PC-3 (cell line): ENCODE measurements around the gene UGGT2. TPM values are rescaled to one million over a fixed set of nuclear protein-coding genes. Genes with fewer than 3 reads are reported as not detected.

Experiments used
- ATAC-seq: fragments of 200-7000 bp; cut with Tn5 transposase; 2 replicates; pipeline ENCODE4 v1.9.1; 2020; ENCODE audit warnings: mild to moderate bottlenecking, moderate library complexity
- BruUV-seq: library from RNA; stranded (reverse); fragments of 400-500 nt; replicated peaks from 2 replicates; lab custom pipeline; 2021; lab: Mats Ljungman, UMichigan
- CTCF ChIA-PET: fragments of 300-600 bp; sonication (Branson Sonifier 250); formaldehyde crosslinking; loops from one replicate; lab custom pipeline; 2022; ENCODE audit warnings: antibody characterized with exemption; lab: Charles Lee
- POLR2A ChIA-PET: fragments of 300-600 bp; sonication (Branson Sonifier 250); formaldehyde crosslinking; loops from one replicate; lab custom pipeline; 2022; ENCODE audit warnings: antibody characterized with exemption; ENCODE audit not compliant: unreplicated experiment; lab: Charles Lee
- DNase-seq: peaks from one replicate; pipeline ENCODE4 v3.0.0-alpha.2; 2015
- H2AFZ ChIP-seq: fragments of 300-600 bp; sonication (generic); 2 replicates; pipeline ENCODE4 v1.6.0; 2016; ENCODE audit warnings: antibody characterized with exemption, low read length
- H3F3A ChIP-seq: fragments of 300-600 bp; sonication (generic); one replicate; pipeline ENCODE4 v1.6.0; 2017; ENCODE audit warnings: antibody characterized with exemption, low read length, control low read depth, mild to moderate bottlenecking; ENCODE audit not compliant: unreplicated experiment
- H3K27ac ChIP-seq: fragments of 300-600 bp; sonication (generic); 2 replicates; pipeline ENCODE4 v1.5.1; 2016; ENCODE audit warnings: mild to moderate bottlenecking, low read length
- H3K27me3 ChIP-seq: fragments of 300-600 bp; sonication (generic); 2 replicates; pipeline ENCODE4 v1.6.1; 2016; ENCODE audit warnings: low read length, mixed read lengths
- H3K36me3 ChIP-seq: fragments of 300-600 bp; sonication (generic); 2 replicates; pipeline ENCODE4 v1.6.1; 2016; ENCODE audit warnings: low read depth, mixed run types, low read length, mixed read lengths
- H3K4me1 ChIP-seq: fragments of 300-600 bp; sonication (generic); 2 replicates; pipeline ENCODE4 v1.5.1; 2016; ENCODE audit warnings: low read length; ENCODE audit not compliant: insufficient read depth
- H3K4me2 ChIP-seq: fragments of 300-600 bp; sonication (generic); 2 replicates; pipeline ENCODE4 v1.6.0; 2016; ENCODE audit warnings: low read length
- H3K4me3 ChIP-seq: fragments of 300-600 bp; sonication (generic); 2 replicates; pipeline ENCODE4 v1.5.1; 2016; ENCODE audit warnings: mild to moderate bottlenecking, low read length, mixed read lengths
- H3K79me2 ChIP-seq: fragments of 300-600 bp; sonication (generic); 2 replicates; pipeline ENCODE4 v1.6.1; 2017; ENCODE audit warnings: low read length, mixed read lengths
- H3K9ac ChIP-seq: fragments of 300-600 bp; sonication (generic); 2 replicates; pipeline ENCODE4 v1.6.0; 2016; ENCODE audit warnings: mild to moderate bottlenecking, low read length
- H3K9me2 ChIP-seq: fragments of 300-600 bp; sonication (generic); replicated peaks from 2 replicates; pipeline ENCODE4 v1.6.1; 2016; ENCODE audit warnings: mixed run types, low read length, mixed read lengths
- H3K9me3 ChIP-seq: fragments of 300-600 bp; sonication (generic); 2 replicates; pipeline ENCODE4 v1.6.1; 2016; ENCODE audit warnings: low read length, mixed read lengths
- H4K20me1 ChIP-seq: fragments of 300-600 bp; sonication (generic); 2 replicates; pipeline ENCODE4 v1.6.1; 2016; ENCODE audit warnings: low read length, mixed read lengths
- EZH2 ChIP-seq: fragments of 300-600 bp; sonication (generic); IDR thresholded peaks from one replicate; pipeline ENCODE4 v1.6.1; 2017; ENCODE audit warnings: antibody characterized with exemption, mild to moderate bottlenecking, low read length; ENCODE audit not compliant: unreplicated experiment
- EZH2phosphoT487 ChIP-seq: fragments of 300-600 bp; sonication (generic); IDR thresholded peaks from 2 replicates; pipeline ENCODE4 v1.6.1; 2018; ENCODE audit warnings: mild to moderate bottlenecking, antibody characterized with exemption, low read length, borderline replicate concordance
- intact Hi-C: fragments of 100-400 bp; cut with micrococcal nuclease; formaldehyde crosslinking; loops from 2 replicates; pipeline ENCODE4 v1.9.0; 2023
- total RNA-seq: library from RNA; depleted of rRNA; stranded (reverse); fragments of >200 nt; gene quantifications from 2 replicates; pipeline ENCODE4 v1.2.3, GENCODE V29; 2014
- TF ChIP-seq, protein P1 (sequence below): fragments of 300-600 bp; sonication (generic); conservative IDR thresholded peaks from 2 replicates; pipeline ENCODE4 v1.5.1; 2017; ENCODE audit warnings: antibody characterized with exemption, low read depth, mild to moderate bottlenecking, low read length

UGGT2 gene
- total RNA-seq, 1 experiment from 2014 or later = 24.3 TPM

GRCh38 chr13:95814495-95814894, 238.7 kb downstream of the UGGT2 start:
- Histone ChIP-seq H3K9me2 (no peaks in the 10 kb centered on the region), H3K4me2 (no peak overlapping the region), H2AFZ (no peak overlapping the region), H3K4me1 (no peaks in the 10 kb centered on the region), H3F3A (no peaks in the 10 kb centered on the region), H3K4me3 (no peak overlapping the region), H3K9ac (no peak overlapping the region), H4K20me1 (no peaks in the 10 kb centered on the region), H3K27ac (no peak overlapping the region), H3K79me2 (no peaks in the 10 kb centered on the region), H3K27me3 (no peaks in the 10 kb centered on the region), H3K9me3 (no peaks in the 10 kb centered on the region), H3K36me3 (peaks cover 5% of the 10 kb centered on the region; the same call in 1 of the 2 replicates)
- TF ChIP-seq, protein P1, sequence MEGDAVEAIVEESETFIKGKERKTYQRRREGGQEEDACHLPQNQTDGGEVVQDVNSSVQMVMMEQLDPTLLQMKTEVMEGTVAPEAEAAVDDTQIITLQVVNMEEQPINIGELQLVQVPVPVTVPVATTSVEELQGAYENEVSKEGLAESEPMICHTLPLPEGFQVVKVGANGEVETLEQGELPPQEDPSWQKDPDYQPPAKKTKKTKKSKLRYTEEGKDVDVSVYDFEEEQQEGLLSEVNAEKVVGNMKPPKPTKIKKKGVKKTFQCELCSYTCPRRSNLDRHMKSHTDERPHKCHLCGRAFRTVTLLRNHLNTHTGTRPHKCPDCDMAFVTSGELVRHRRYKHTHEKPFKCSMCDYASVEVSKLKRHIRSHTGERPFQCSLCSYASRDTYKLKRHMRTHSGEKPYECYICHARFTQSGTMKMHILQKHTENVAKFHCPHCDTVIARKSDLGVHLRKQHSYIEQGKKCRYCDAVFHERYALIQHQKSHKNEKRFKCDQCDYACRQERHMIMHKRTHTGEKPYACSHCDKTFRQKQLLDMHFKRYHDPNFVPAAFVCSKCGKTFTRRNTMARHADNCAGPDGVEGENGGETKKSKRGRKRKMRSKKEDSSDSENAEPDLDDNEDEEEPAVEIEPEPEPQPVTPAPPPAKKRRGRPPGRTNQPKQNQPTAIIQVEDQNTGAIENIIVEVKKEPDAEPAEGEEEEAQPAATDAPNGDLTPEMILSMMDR = no peak
- no peak for TF ChIP-seq EZH2
- TF ChIP-seq EZH2phosphoT487 = no peak
- intact Hi-C loops = no loop called here
- no TSS peak for BruUV-seq
- ChIA-PET POLR2A (no interaction called here), CTCF (no interaction called here)
- ATAC-seq (no peak), DNase-seq (no peak)

- Histone ChIP-seq H3K79me2 (no peaks in the 10 kb centered on the region), H3K27me3 (no peaks in the 10 kb centered on the region), H3F3A (no peaks in the 10 kb centered on the region), H3K4me3 (no peak overlapping the region), H4K20me1 (no peaks in the 10 kb centered on the region), H3K4me2 (no peak overlapping the region), H3K36me3 (peaks cover 5% of the 10 kb centered on the region; the same call in 1 of the 2 replicates), H3K9me2 (no peaks in the 10 kb centered on the region), H3K9ac (no peak overlapping the region), H2AFZ (no peak overlapping the region), H3K27ac (no peak overlapping the region), H3K4me1 (no peaks in the 10 kb centered on the region), H3K9me3 (no peaks in the 10 kb centered on the region)
- DNase-seq (no peak), ATAC-seq (no peak)
- ChIA-PET POLR2A (no interaction called here), CTCF (no interaction called here)
- intact Hi-C loops = no loop called here
- no TSS peak for BruUV-seq
- TF ChIP-seq, protein P1 = no peak
- no peak for TF ChIP-seq EZH2
- no peak for TF ChIP-seq EZH2phosphoT487
These were observed 240.1 kb downstream of the UGGT2 start for GRCh38 chr13:95813139-95813538.

DNA sequence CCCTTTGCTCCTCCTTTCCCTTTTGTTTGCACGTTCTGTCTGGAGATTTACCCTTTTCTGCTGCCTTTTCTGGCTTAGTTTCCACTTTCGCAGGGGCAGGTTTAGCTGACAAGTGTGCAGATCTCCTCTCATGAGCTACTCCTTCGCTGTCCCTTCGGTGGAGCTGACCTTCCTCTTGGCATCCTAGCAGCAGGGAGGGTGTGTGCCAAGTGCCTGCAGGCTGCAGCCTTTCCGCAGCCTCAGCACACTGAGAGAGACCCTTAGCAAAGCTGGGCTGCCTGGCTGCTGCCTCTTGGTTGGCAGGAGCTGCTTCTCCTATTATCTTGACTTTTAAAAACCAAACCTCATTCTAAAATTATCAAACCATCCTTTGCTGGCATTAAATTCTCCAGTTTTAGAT, 243.8 kb downstream of the UGGT2 start:
- no peak overlapping the region for H3K4me2 ChIP-seq
- no peak for DNase-seq
- H3F3A ChIP-seq = no peaks in the 10 kb centered on the region
- ATAC-seq = no peak
- ChIA-PET POLR2A (no interaction called here), CTCF (no interaction called here)
- no peak overlapping the region for H3K4me3 ChIP-seq
- H3K4me1 ChIP-seq = no peaks in the 10 kb centered on the region
- intact Hi-C loops = no loop called here
- no peaks in the 10 kb centered on the region for H3K79me2 ChIP-seq
- peaks cover 5% of the 10 kb centered on the region; the same call in 1 of the 2 replicates for H3K36me3 ChIP-seq
- TF ChIP-seq EZH2 (no peak), EZH2phosphoT487 (no peak)
- TF ChIP-seq, protein P1 = no peak
- no TSS peak for BruUV-seq
- no peak overlapping the region for H3K9ac ChIP-seq
- no peaks in the 10 kb centered on the region for H3K27me3 ChIP-seq
- no peak overlapping the region for H3K27ac ChIP-seq
- 0 out of 2 replicates have a peak, but pooled peaks cover 4% of the 10 kb centered on the region for H3K9me3 ChIP-seq
- H3K9me2 ChIP-seq = no peaks in the 10 kb centered on the region
- no peaks in the 10 kb centered on the region for H4K20me1 ChIP-seq
- H2AFZ ChIP-seq = no peak overlapping the region
